ENCODE measurements around the gene RNF227.

GRCh38 chr17:7922845-7923628, 6.9 kb upstream of the RNF227 start:
- peak in 1 of 4 donors; percentile 64 for TF ChIP-seq POLR2A (IDR thresholded peaks at IDR 0.05)
- no peak for TF ChIP-seq CTCF (IDR thresholded peaks at IDR 0.05)
